Stimulated activated naive CD8-positive, alpha-beta T cell treated with anti-CD3 and anti-CD28 coated beads, Interleukin-15, amount 100 ng/mL, for 72 hours (primary cell): ENCODE results near the gene CYP2C8.
"Not testable (repeated sequence)": the region's sequence is repeated elsewhere in the genome, so short reads cannot be mapped to it uniquely, and the experiment has no call there.

Experiments
- ATAC-seq: fragments of 150-1000 bp; cut with Tn5 transposase; 2 replicates; pipeline ENCODE4 v1.10.0; 2021; ENCODE audit warnings: mild to moderate bottlenecking, moderate library complexity
- DNase-seq, 2 donors: peaks; one replicate each; pipeline ENCODE4 v3.0.0; 2021 to 2022
- H3K27ac Mint-ChIP-seq, 2 donors: one replicate each; pipeline ENCODE4 v1.8.0; 2022; ENCODE audit warnings: mild to moderate bottlenecking in 2 of 2, mixed read lengths in 2 of 2, moderate library complexity in 2 of 2
- H3K27me3 Mint-ChIP-seq: one replicate; pipeline ENCODE4 v1.8.0; 2022; ENCODE audit warnings: mixed read lengths
- H3K4me1 Mint-ChIP-seq: one replicate; pipeline ENCODE4 v1.8.0; 2022; ENCODE audit warnings: mild to moderate bottlenecking, mixed read lengths
- H3K4me3 Mint-ChIP-seq, 2 donors: one replicate each; pipeline ENCODE4 v1.8.0; 2022; ENCODE audit warnings: mild to moderate bottlenecking in 2 of 2, mixed read lengths in 2 of 2, moderate library complexity in 1 of 2
- H3K9me3 Mint-ChIP-seq, 2 donors: one replicate each; pipeline ENCODE4 v1.8.0; 2022; ENCODE audit warnings: mixed read lengths in 2 of 2

Gene CYP2C8

GRCh38 chr10:95069286-95069685 lies at the start of gene CYP2C8:
Gene CYP2C8, minus strand, starts transcription at chr10:95069497. Its CDS starts 95 bp downstream, at chr10:95069402.
- Mint-ChIP-seq H3K4me1 (no peaks in the 10 kb centered on the region), H3K27me3 (no peaks in the 10 kb centered on the region), H3K27ac (no peak within 1 kb of the TSS), H3K9me3 (peaks cover 0 to 9% of the 10 kb centered on the region in 2 donors), H3K4me3 (no peak within 1 kb of the TSS)
- no peak for ATAC-seq
- DNase-seq: no peak

GRCh38 chr10:95116869-95117269 lies 47.6 kb upstream of the CYP2C8 start:
- H3K9me3 Mint-ChIP-seq: peaks cover 18 to 19% of the 10 kb centered on the region in 2 donors
- no peak overlapping the region for H3K27ac Mint-ChIP-seq
- ATAC-seq (no peak), DNase-seq (no peak)
- H3K27me3 Mint-ChIP-seq: no peaks in the 10 kb centered on the region
- no peaks in the 10 kb centered on the region for H3K4me1 Mint-ChIP-seq
- no peak overlapping the region for H3K4me3 Mint-ChIP-seq

GRCh38 chr10:95110823-95111222 lies 41.5 kb upstream of the CYP2C8 start:
- H3K4me3 Mint-ChIP-seq, H3K27ac Mint-ChIP-seq, H3K27me3 Mint-ChIP-seq, DNase-seq, H3K4me1 Mint-ChIP-seq, ATAC-seq: not testable (repeated sequence)
- peaks cover 9 to 27% of the 10 kb centered on the region in 2 donors for H3K9me3 Mint-ChIP-seq

GRCh38 chr10:95097805-95098204 lies 28.5 kb upstream of the CYP2C8 start:
- Mint-ChIP-seq H3K9me3 (peaks cover 0 to 4% of the 10 kb centered on the region in 2 donors), H3K27me3 (no peaks in the 10 kb centered on the region), H3K4me3 (no peak overlapping the region), H3K27ac (no peak overlapping the region), H3K4me1 (no peaks in the 10 kb centered on the region)
- no peak for ATAC-seq
- no peak for DNase-seq

- no peak for ATAC-seq
- peaks cover 0 to 4% of the 10 kb centered on the region in 2 donors for H3K9me3 Mint-ChIP-seq
- no peak for DNase-seq
- H3K4me3 Mint-ChIP-seq: no peak overlapping the region
- peak overlapping the region in 1 of 2 donors; percentile 50 for H3K27ac Mint-ChIP-seq
- H3K27me3 Mint-ChIP-seq: no peaks in the 10 kb centered on the region
- no peaks in the 10 kb centered on the region for H3K4me1 Mint-ChIP-seq
These were observed 26.8 kb upstream of the CYP2C8 start for GRCh38 chr10:95096143-95096542.

GRCh38 chr10:95079626-95080025 lies 10.3 kb upstream of the CYP2C8 start:
- not testable (repeated sequence) for ATAC-seq, H3K27ac Mint-ChIP-seq, H3K4me3 Mint-ChIP-seq, H3K27me3 Mint-ChIP-seq, H3K4me1 Mint-ChIP-seq, DNase-seq
- H3K9me3 Mint-ChIP-seq: peaks cover 0 to 13% of the 10 kb centered on the region in 2 donors

- no peak overlapping the region for H3K4me3 Mint-ChIP-seq
- H3K4me1 Mint-ChIP-seq: no peaks in the 10 kb centered on the region
These were observed 8.3 kb upstream of the CYP2C8 start for GRCh38 chr10:95077556-95077955.

GRCh38 chr10:95071107-95071660 lies 1.9 kb upstream of the CYP2C8 start:
- H3K9me3 Mint-ChIP-seq: peaks cover 0 to 9% of the 10 kb centered on the region in 2 donors
- no peak overlapping the region for H3K4me3 Mint-ChIP-seq
- DNase-seq (no peak), ATAC-seq (no peak)
- H3K27ac Mint-ChIP-seq: no peak overlapping the region
- no peaks in the 10 kb centered on the region for H3K4me1 Mint-ChIP-seq
- H3K27me3 Mint-ChIP-seq: no peaks in the 10 kb centered on the region

More at GRCh38 chr10:95077556-95077955, 8.3 kb upstream of the CYP2C8 start:
- Mint-ChIP-seq H3K9me3 (peaks cover 0 to 13% of the 10 kb centered on the region in 2 donors), H3K27me3 (no peaks in the 10 kb centered on the region), H3K27ac (no peak overlapping the region)
- ATAC-seq (no peak), DNase-seq (no peak)

GRCh38 chr10:95064125-95064524 lies 5.2 kb downstream of the CYP2C8 start:
- not testable (repeated sequence) for H3K4me1 Mint-ChIP-seq, H3K27ac Mint-ChIP-seq, ATAC-seq, H3K4me3 Mint-ChIP-seq, DNase-seq, H3K27me3 Mint-ChIP-seq
- H3K9me3 Mint-ChIP-seq: peaks cover 0 to 23% of the 10 kb centered on the region in 2 donors

- H3K27me3 Mint-ChIP-seq: no peaks in the 10 kb centered on the region
- ATAC-seq (no peak), DNase-seq (no peak)
- H3K27ac Mint-ChIP-seq: no peak overlapping the region
- H3K4me1 Mint-ChIP-seq: no peaks in the 10 kb centered on the region
- H3K4me3 Mint-ChIP-seq: no peak overlapping the region
- H3K9me3 Mint-ChIP-seq: peaks cover 0 to 5% of the 10 kb centered on the region in 2 donors
These were observed 12.4 kb downstream of the CYP2C8 start for GRCh38 chr10:95056744-95057363.

- Mint-ChIP-seq H3K4me3 (no peak overlapping the region), H3K27ac (no peak overlapping the region), H3K27me3 (no peaks in the 10 kb centered on the region), H3K4me1 (no peaks in the 10 kb centered on the region), H3K9me3 (peaks cover 5 to 7% of the 10 kb centered on the region in 2 donors)
- no peak for DNase-seq
- ATAC-seq: no peak
These were observed 19.4 kb downstream of the CYP2C8 start for GRCh38 chr10:95049919-95050318.

- H3K9me3 Mint-ChIP-seq: peaks cover 5 to 7% of the 10 kb centered on the region in 2 donors
- no peak overlapping the region for H3K27ac Mint-ChIP-seq
- H3K4me3 Mint-ChIP-seq: no peak overlapping the region
- H3K27me3 Mint-ChIP-seq: no peaks in the 10 kb centered on the region
- ATAC-seq (no peak), DNase-seq (no peak)
- no peaks in the 10 kb centered on the region for H3K4me1 Mint-ChIP-seq
These were observed 21.1 kb downstream of the CYP2C8 start for GRCh38 chr10:95048206-95048605.

GRCh38 chr10:95039281-95039680 lies 30.0 kb downstream of the CYP2C8 start:
- H3K27me3 Mint-ChIP-seq: no peaks in the 10 kb centered on the region
- H3K4me3 Mint-ChIP-seq: no peak overlapping the region
- no peak for DNase-seq
- no peaks in the 10 kb centered on the region for H3K4me1 Mint-ChIP-seq
- no peak for ATAC-seq
- no peaks in the 10 kb centered on the region for H3K9me3 Mint-ChIP-seq
- no peak overlapping the region for H3K27ac Mint-ChIP-seq

- Mint-ChIP-seq H3K4me3 (no peak overlapping the region), H3K27me3 (peaks cover 8% of the 10 kb centered on the region), H3K9me3 (no peaks in the 10 kb centered on the region), H3K27ac (no peak overlapping the region), H3K4me1 (no peaks in the 10 kb centered on the region)
- DNase-seq (no peak), ATAC-seq (no peak)
These were observed 33.7 kb downstream of the CYP2C8 start for GRCh38 chr10:95035332-95036295.

- no peak for ATAC-seq
- no peak overlapping the region for H3K27ac Mint-ChIP-seq
- no peaks in the 10 kb centered on the region for H3K9me3 Mint-ChIP-seq
- H3K27me3 Mint-ChIP-seq: peaks cover 8% of the 10 kb centered on the region
- no peaks in the 10 kb centered on the region for H3K4me1 Mint-ChIP-seq
- no peak for DNase-seq
- no peak overlapping the region for H3K4me3 Mint-ChIP-seq
These were observed 34.9 kb downstream of the CYP2C8 start for GRCh38 chr10:95034401-95034800.

- Mint-ChIP-seq H3K27ac (no peak overlapping the region), H3K9me3 (peaks cover 0 to 5% of the 10 kb centered on the region in 2 donors), H3K27me3 (peaks cover 8% of the 10 kb centered on the region), H3K4me1 (no peaks in the 10 kb centered on the region), H3K4me3 (no peak overlapping the region)
- ATAC-seq: no peak
- no peak for DNase-seq
These were observed 37.6 kb downstream of the CYP2C8 start for GRCh38 chr10:95031656-95032055.
